CD4-positive, alpha-beta T cell (primary cell): Measurements from ENCODE around the gene OOSP1. TPM values are rescaled to one million over a fixed set of nuclear protein-coding genes. Genes with fewer than 3 reads are reported as not detected.

Experiments used
- ATAC-seq: fragments of 200-7000 bp; cut with Tn5 transposase; one replicate; pipeline ENCODE4 v1.10.0; 2022; ENCODE audit warnings: mild to moderate bottlenecking; ENCODE audit not compliant: poor library complexity
- CTCF ChIA-PET: fragments of 350-600 bp; sonication (Branson Sonifier 250); formaldehyde crosslinking; loops from one replicate; lab custom pipeline; 2021; ENCODE audit warnings: antibody characterized with exemption, inconsistent platforms; lab: Charles Lee
- POLR2A ChIA-PET: fragments of 350-600 bp; sonication (Branson Sonifier 250); formaldehyde crosslinking; loops from one replicate; lab custom pipeline; 2021; ENCODE audit warnings: antibody characterized with exemption, inconsistent platforms; lab: Charles Lee
- DNase-seq, 14 experiments: peaks; one replicate each; pipeline ENCODE4 v3.0.0-alpha.2; 2013 to 2020; ENCODE audit warnings: mixed read lengths in 2 of 14
- H3K27ac ChIP-seq, 2 donors: one replicate each; pipeline versions ENCODE4 v1.5.1 to v1.7.0; 2013; ENCODE audit warnings: low read length in 2 of 2, low read depth in 1 of 2, mild to moderate bottlenecking in 1 of 2
- H3K27me3 ChIP-seq, 2 experiments: 1 replicate in 1 of 2; 2 replicates in 1 of 2; pipeline versions ENCODE4 v1.6.1 to v1.7.0; 2013; ENCODE audit warnings: low read length in 2 of 2, control low read depth in 1 of 2, mild to moderate bottlenecking in 1 of 2, moderate library complexity in 1 of 2; ENCODE audit not compliant: insufficient read depth in 2 of 2, control insufficient read depth in 1 of 2
- H3K36me3 ChIP-seq: one replicate; pipeline ENCODE4 v1.6.1; 2013; ENCODE audit warnings: low read length, control low read depth; ENCODE audit not compliant: insufficient read depth
- H3K4me1 ChIP-seq: one replicate; pipeline ENCODE4 v1.6.1; 2013; ENCODE audit warnings: low read length, control low read depth; ENCODE audit not compliant: insufficient read depth
- H3K4me3 ChIP-seq: one replicate; pipeline ENCODE4 v1.5.1; 2013; ENCODE audit warnings: mild to moderate bottlenecking, low read length, moderate library complexity
- H3K9me3 ChIP-seq, 2 experiments: 1 replicate in 1 of 2; 2 replicates in 1 of 2; pipeline versions ENCODE4 v1.6.1 to v1.7.0; 2013; ENCODE audit warnings: low read length in 2 of 2, mild to moderate bottlenecking in 2 of 2, control low read depth in 1 of 2, moderate library complexity in 1 of 2; ENCODE audit not compliant: control insufficient read depth in 1 of 2, insufficient read depth in 1 of 2
- H3K27ac Mint-ChIP-seq: one replicate; pipeline ENCODE4 v1.8.0; 2020; ENCODE audit warnings: mixed read lengths
- H3K27me3 Mint-ChIP-seq: one replicate; pipeline ENCODE4 v1.8.0; 2021; ENCODE audit warnings: mixed read lengths
- H3K36me3 Mint-ChIP-seq: one replicate; pipeline ENCODE4 v1.8.0; 2021; ENCODE audit warnings: low read depth, mixed read lengths
- H3K4me1 Mint-ChIP-seq: one replicate; pipeline ENCODE4 v1.8.0; 2021; ENCODE audit warnings: low read depth, mixed read lengths
- H3K4me3 Mint-ChIP-seq: one replicate; pipeline ENCODE4 v1.8.0; 2020; ENCODE audit warnings: mild to moderate bottlenecking, mixed read lengths
- H3K9me3 Mint-ChIP-seq: one replicate; pipeline ENCODE4 v1.8.0; 2020; ENCODE audit warnings: mixed read lengths
- CTCF ChIP-seq: fragments of 200-600 bp; IDR thresholded peaks from one replicate; pipeline ENCODE4 v1.8.0; 2022; ENCODE audit warnings: antibody characterized with exemption, mild to moderate bottlenecking
- intact Hi-C, 2 experiments: fragments of 100-400 bp; cut with DNase I in 1 of 2; cut with micrococcal nuclease in 1 of 2; formaldehyde crosslinking; loops; one replicate each; pipeline versions ENCODE4 v1.15.1 to v1.9.0; 2023 to 2025; cut with DNase I, micrococcal nuclease
- total RNA-seq, 174 experiments: library from RNA in 2 of 174; stranded (reverse) in 2 of 174; gene quantifications; one replicate each; pipeline ENCODE4 v1.2.3 and lab custom pipeline; 2021 to 2026

OOSP1 gene
- total RNA-seq, 2 experiments from 2014 or later, result not detected

DNA sequence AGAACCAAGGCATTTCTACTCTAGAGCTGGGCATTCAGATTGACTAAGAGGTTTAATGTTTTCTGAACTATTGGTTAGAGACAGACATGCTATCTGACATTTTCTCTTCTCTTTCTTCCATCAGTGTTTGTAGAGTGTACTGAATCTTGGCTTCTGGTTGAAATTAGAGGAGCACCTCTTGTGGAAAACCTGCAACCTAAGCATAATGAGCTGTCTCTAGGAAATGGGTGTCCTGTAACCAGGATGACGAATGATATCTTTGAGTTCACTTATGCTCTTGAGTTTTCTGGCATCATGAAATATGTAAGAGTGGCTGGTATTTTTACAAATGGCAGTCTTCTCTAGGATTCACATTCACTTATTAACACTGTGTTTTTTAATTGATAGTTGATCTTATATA lies 45.0 kb downstream of the OOSP1 start:
- DNase-seq, result no peak
- H3K36me3 Mint-ChIP-seq, result no peaks in the 10 kb centered on the region
- H3K27ac Mint-ChIP-seq, result no peak overlapping the region
- TF ChIP-seq CTCF, result no peak
- Histone ChIP-seq H3K27me3 (peaks cover 0 to 3% of the 10 kb centered on the region in 2 experiments), H3K27ac (no peak overlapping the region), H3K9me3 (no peaks in the 10 kb centered on the region), H3K36me3 (no peaks in the 10 kb centered on the region), H3K4me1 (no peaks in the 10 kb centered on the region), H3K4me3 (no peak overlapping the region)
- CTCF ChIA-PET, result no interaction called here
- intact Hi-C loops, result loop anchor here (1.0 to 10.0 kb wide), 2 partner anchors 30 to 58 kb away; no protein-coding TSS in a partner anchor
- POLR2A ChIA-PET, result no interaction called here
- no peak for ATAC-seq
- H3K4me3 Mint-ChIP-seq, result no peak overlapping the region
- H3K4me1 Mint-ChIP-seq, result no peaks in the 10 kb centered on the region
- H3K27me3 Mint-ChIP-seq, result peaks cover 6% of the 10 kb centered on the region
- no peaks in the 10 kb centered on the region for H3K9me3 Mint-ChIP-seq

DNA sequence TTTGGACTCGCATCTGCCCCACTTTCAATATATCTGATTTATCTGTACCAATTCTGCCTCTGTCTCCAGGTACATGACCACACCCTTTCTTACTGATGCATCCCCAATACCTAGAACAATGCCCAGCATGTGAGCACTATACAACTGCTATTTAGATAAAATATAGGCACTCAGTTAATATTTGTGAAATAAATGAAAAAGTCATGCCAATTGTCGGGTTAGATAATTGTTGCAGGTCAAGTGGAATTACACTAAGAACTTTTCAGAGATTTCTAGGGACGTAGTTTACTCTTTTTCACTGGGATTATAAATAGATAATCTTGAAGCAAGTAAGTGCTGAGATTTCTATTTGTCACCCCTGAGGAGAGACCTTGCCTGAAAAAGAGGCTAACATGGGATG lies 46.1 kb downstream of the OOSP1 start:
- H3K36me3 ChIP-seq, result no peaks in the 10 kb centered on the region
- peaks cover 0 to 3% of the 10 kb centered on the region in 2 experiments for H3K27me3 ChIP-seq
- Mint-ChIP-seq H3K4me1 (no peaks in the 10 kb centered on the region), H3K9me3 (peaks cover 1% of the 10 kb centered on the region), H3K27me3 (peaks cover 6% of the 10 kb centered on the region), H3K4me3 (no peak overlapping the region), H3K27ac (no peak overlapping the region), H3K36me3 (no peaks in the 10 kb centered on the region)
- H3K27ac ChIP-seq, result no peak overlapping the region
- H3K4me3 ChIP-seq, result no peak overlapping the region
- H3K9me3 ChIP-seq, result no peaks in the 10 kb centered on the region
- H3K4me1 ChIP-seq, result no peaks in the 10 kb centered on the region
- no peak for DNase-seq
- POLR2A ChIA-PET, result no interaction called here
- intact Hi-C loops, result loop anchor here in 1 of 2 experiments (10.0 kb wide), 1 partner anchor 60 kb away; no protein-coding TSS in a partner anchor
- TF ChIP-seq CTCF, result no peak
- CTCF ChIA-PET, result no interaction called here
- ATAC-seq, result no peak

DNA sequence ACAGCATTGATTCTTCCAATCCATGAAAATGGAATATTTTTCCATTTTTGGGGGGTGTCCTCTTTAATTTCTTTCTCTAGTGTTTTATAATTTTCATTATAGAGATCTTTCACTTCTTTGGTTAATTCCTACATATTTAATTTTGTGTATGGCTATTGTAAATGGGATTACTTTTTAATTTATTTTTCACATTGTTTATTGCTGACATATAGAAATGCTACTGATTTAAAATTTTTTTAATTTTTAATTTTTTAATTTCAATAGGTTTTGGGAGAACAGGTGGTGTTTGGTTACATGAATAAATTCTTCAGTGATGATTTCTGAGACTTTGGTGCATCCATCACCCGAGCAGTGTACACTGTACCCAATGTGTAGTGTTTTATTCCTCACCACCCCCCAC lies 52.2 kb downstream of the OOSP1 start:
- DNase-seq (no peak), ATAC-seq (no peak)
- Mint-ChIP-seq H3K4me3 (no peak overlapping the region), H3K9me3 (peaks cover 5% of the 10 kb centered on the region), H3K4me1 (no peaks in the 10 kb centered on the region), H3K27me3 (peaks cover 33% of the 10 kb centered on the region), H3K27ac (no peak overlapping the region), H3K36me3 (no peaks in the 10 kb centered on the region)
- ChIA-PET POLR2A (no interaction called here), CTCF (no interaction called here)
- Histone ChIP-seq H3K27ac (no peak overlapping the region), H3K27me3 (peaks cover 0 to 8% of the 10 kb centered on the region in 2 experiments), H3K36me3 (no peaks in the 10 kb centered on the region), H3K4me1 (no peaks in the 10 kb centered on the region), H3K4me3 (no peak overlapping the region), H3K9me3 (no peaks in the 10 kb centered on the region)
- TF ChIP-seq CTCF, result no peak
- intact Hi-C loops, result no loop called here
